GM12878 (cell line): Measurements from ENCODE around the gene FTCDNL1. TPM values are rescaled to one million over a fixed set of nuclear protein-coding genes. Genes with fewer than 3 reads are reported as not detected.

Experiments used
- CEBPZ ChIP-seq: fragments of 150-350 bp; IDR thresholded peaks from 2 replicates; pipeline ENCODE4 v1.6.1; 2016; ENCODE audit warnings: low read depth, low read length
- EP300 ChIP-seq, 2 experiments: fragments of 150-350 bp in 1 of 2; IDR thresholded peaks; 2 replicates each; pipeline ENCODE4 v1.6.1; 2011 to 2012; ENCODE audit warnings: low read depth in 2 of 2, low read length in 2 of 2, borderline replicate concordance in 1 of 2, improper control_type of control experiment in 1 of 2, inconsistent platforms in 1 of 2; ENCODE audit not compliant: control insufficient read depth in 1 of 2
- GABPA ChIP-seq: IDR thresholded peaks from 2 replicates; pipeline ENCODE4 v1.6.1; 2014; ENCODE audit warnings: antibody characterized with exemption, low read depth, mild to moderate bottlenecking, inconsistent platforms
- POLR2A ChIP-seq: IDR thresholded peaks from 2 replicates; pipeline ENCODE4 v1.6.1; 2011; ENCODE audit warnings: low read depth, mild to moderate bottlenecking, low read length
- POU2F2 ChIP-seq: IDR thresholded peaks from 3 replicates; pipeline ENCODE4 v1.6.1; 2011; ENCODE audit warnings: low read depth, mild to moderate bottlenecking, low read length, borderline replicate concordance
- PRDM15 ChIP-seq: fragments of 450-650 bp; formaldehyde crosslinking; IDR thresholded peaks from 2 replicates; pipeline ENCODE4 v1.4.0; 2020; ENCODE audit warnings: mild to moderate bottlenecking, moderate library complexity
- TCF12 ChIP-seq: IDR thresholded peaks from 2 replicates; pipeline ENCODE4 v1.6.1; 2011; ENCODE audit warnings: low read depth, mild to moderate bottlenecking, low read length
- polyA plus RNA-seq, 11 experiments: library from polyadenylated mRNA; depleted of rRNA in 4 of 11; unstranded in 6 of 11; stranded (reverse) in 5 of 11; fragments of >200 nt; fragmentation: Nextera tagmentation in 4 of 11; fragmentation: Illumina TruSeq in 1 of 11; extraction: Ambion mirVana in 4 of 11; extraction: Trizol in 1 of 11; gene quantifications; 1 replicate in 1 of 11; 2 replicates in 10 of 11; pipeline versions ENCODE4 v1.2.1 to v1.2.3, GENCODE V29; 2011 to 2016; ENCODE audit warnings: inconsistent platforms in 2 of 11, missing spikeins in 2 of 11, low read depth in 1 of 11
- total RNA-seq, 4 experiments: library from RNA; depleted of rRNA in 3 of 4; stranded (reverse); fragments of >200 nt in 3 of 4; fragmentation: Illumina TruSeq in 1 of 4; extraction: Trizol in 1 of 4; gene quantifications; 2 replicates each; pipeline versions ENCODE4 v1.2.1 to v1.2.3, GENCODE V29; 2013 to 2021

FTCDNL1 gene
- total and polyA plus RNA-seq, 10 of the 15 experiments (the other 5 are each of a cell fraction or from before 2014, with no cell fraction given): 0.15 to 3.9 (median 2.0) TPM

GRCh38 chr2:199830531-199830930 is 20.5 kb downstream of the FTCDNL1 start (continued):
- TF ChIP-seq CEBPZ (no peak), GABPA (no peak), PRDM15 (CRISPR knock-in tag) (no peak), EP300 (IDR thresholded peaks at IDR 0.05; ENCODE audit: borderline replicate concordance in 1 of 2, control insufficient read depth in 1 of 2, low read depth in 2 of 2, low read length in 2 of 2) (no peak), POLR2A (no peak), POU2F2 (no peak), TCF12 (no peak)
